OCI-LY3 (cell line): ENCODE data around the gene SYNE2.

Experiments
- H2AFZ ChIP-seq: fragments of 200-600, 300-600 bp; shearing (Covaris generic); 2 replicates; pipeline ENCODE4 v1.6.0; 2014; ENCODE audit warnings: antibody characterized with exemption, low read depth, low read length
- H3K27ac ChIP-seq: fragments of 200-600, 300-600 bp; sonication (generic); 2 replicates; pipeline ENCODE4 v1.5.1; 2014; ENCODE audit warnings: mild to moderate bottlenecking, low read length, moderate library complexity, mixed read lengths
- H3K27me3 ChIP-seq: fragments of 200-600, 300-600 bp; sonication (generic); 2 replicates; pipeline ENCODE4 v1.6.1; 2014; ENCODE audit warnings: low read depth, low read length, mixed read lengths
- H3K36me3 ChIP-seq: fragments of 200-600, 300-600 bp; sonication (generic); replicated peaks from 2 replicates; pipeline ENCODE3; 2014; ENCODE audit warnings: low read depth, low read length, mixed read lengths
- H3K4me1 ChIP-seq: fragments of 300-600, 200-600 bp; sonication (generic); 2 replicates; pipeline ENCODE4 v1.6.1; 2014; ENCODE audit warnings: low read length, mixed read lengths
- H3K4me2 ChIP-seq: fragments of 200-600, 300-600 bp; sonication (generic); 2 replicates; pipeline ENCODE4 v1.6.1; 2014; ENCODE audit warnings: low read length, mixed read lengths
- H3K4me3 ChIP-seq: fragments of 300-600, 200-600 bp; sonication (generic); 2 replicates; pipeline ENCODE4 v1.5.1; 2014; ENCODE audit warnings: antibody characterized with exemption, mild to moderate bottlenecking, low read length, moderate library complexity
- H3K79me2 ChIP-seq: fragments of 300-600, 200-600 bp; shearing (Covaris generic); 2 replicates; pipeline ENCODE4 v1.6.1; 2014; ENCODE audit warnings: mild to moderate bottlenecking, low read length, mixed read lengths
- H3K9ac ChIP-seq: fragments of 300-600, 200-600 bp; shearing (Covaris generic); 2 replicates; pipeline ENCODE4 v1.6.0; 2014; ENCODE audit warnings: mild to moderate bottlenecking, low read length, moderate library complexity
- H3K9me3 ChIP-seq: fragments of 200-600, 300-600 bp; shearing (Covaris generic); 2 replicates; pipeline ENCODE4 v1.6.1; 2014; ENCODE audit warnings: low read length, mixed read lengths; ENCODE audit not compliant: insufficient read depth
- H4K20me1 ChIP-seq: fragments of 200-600, 300-600 bp; sonication (generic); 2 replicates; pipeline ENCODE4 v1.6.1; 2016; ENCODE audit warnings: low read length, mixed read lengths; ENCODE audit not compliant: insufficient read depth
- EZH2phosphoT487 ChIP-seq: fragments of 200-600 bp; shearing (Covaris generic); IDR thresholded peaks from 2 replicates; pipeline ENCODE4 v1.6.1; 2018; ENCODE audit warnings: antibody characterized with exemption, mixed run types, low read depth
- TF ChIP-seq, protein P1 (sequence below): fragments of 200-600, 300-600 bp; sonication (generic); IDR thresholded peaks from 2 replicates; pipeline ENCODE4 v1.5.1; 2014; ENCODE audit warnings: antibody characterized with exemption, low read length, low read depth

The SYNE2 gene

DNA sequence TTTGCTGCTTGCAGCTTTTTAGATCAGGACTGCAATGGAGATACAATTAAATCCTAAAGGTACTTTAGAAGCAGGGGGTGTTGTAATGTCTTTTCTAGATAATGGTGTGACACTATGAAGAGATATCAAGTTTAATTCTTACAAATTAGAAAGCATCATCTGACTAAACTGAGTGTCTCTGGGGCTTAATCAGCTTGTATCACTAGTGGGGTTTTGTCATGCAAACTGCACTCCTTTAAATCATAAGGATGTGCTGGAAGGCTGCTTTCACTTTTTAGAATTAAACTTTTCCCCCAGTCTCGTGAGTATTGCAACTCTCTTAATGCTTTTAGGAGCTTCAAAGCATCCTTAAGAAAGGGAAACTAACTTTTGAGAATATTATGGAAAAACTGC is 222.8 kb downstream of the SYNE2 start:
- no peak overlapping the region for H3K4me3 ChIP-seq
- no peak overlapping the region for H3K27ac ChIP-seq
- no peaks in the 10 kb centered on the region for H3K27me3 ChIP-seq
- H4K20me1 ChIP-seq: no peaks in the 10 kb centered on the region
- no peak overlapping the region for H2AFZ ChIP-seq
- no peak overlapping the region for H3K9ac ChIP-seq
- H3K4me2 ChIP-seq: no peak overlapping the region
- no peaks in the 10 kb centered on the region for H3K9me3 ChIP-seq
- no peaks in the 10 kb centered on the region for H3K36me3 ChIP-seq
- no peaks in the 10 kb centered on the region for H3K4me1 ChIP-seq
- TF ChIP-seq, protein P1, sequence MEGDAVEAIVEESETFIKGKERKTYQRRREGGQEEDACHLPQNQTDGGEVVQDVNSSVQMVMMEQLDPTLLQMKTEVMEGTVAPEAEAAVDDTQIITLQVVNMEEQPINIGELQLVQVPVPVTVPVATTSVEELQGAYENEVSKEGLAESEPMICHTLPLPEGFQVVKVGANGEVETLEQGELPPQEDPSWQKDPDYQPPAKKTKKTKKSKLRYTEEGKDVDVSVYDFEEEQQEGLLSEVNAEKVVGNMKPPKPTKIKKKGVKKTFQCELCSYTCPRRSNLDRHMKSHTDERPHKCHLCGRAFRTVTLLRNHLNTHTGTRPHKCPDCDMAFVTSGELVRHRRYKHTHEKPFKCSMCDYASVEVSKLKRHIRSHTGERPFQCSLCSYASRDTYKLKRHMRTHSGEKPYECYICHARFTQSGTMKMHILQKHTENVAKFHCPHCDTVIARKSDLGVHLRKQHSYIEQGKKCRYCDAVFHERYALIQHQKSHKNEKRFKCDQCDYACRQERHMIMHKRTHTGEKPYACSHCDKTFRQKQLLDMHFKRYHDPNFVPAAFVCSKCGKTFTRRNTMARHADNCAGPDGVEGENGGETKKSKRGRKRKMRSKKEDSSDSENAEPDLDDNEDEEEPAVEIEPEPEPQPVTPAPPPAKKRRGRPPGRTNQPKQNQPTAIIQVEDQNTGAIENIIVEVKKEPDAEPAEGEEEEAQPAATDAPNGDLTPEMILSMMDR: no peak
- TF ChIP-seq EZH2phosphoT487: no peak
- no peaks in the 10 kb centered on the region for H3K79me2 ChIP-seq

DNA sequence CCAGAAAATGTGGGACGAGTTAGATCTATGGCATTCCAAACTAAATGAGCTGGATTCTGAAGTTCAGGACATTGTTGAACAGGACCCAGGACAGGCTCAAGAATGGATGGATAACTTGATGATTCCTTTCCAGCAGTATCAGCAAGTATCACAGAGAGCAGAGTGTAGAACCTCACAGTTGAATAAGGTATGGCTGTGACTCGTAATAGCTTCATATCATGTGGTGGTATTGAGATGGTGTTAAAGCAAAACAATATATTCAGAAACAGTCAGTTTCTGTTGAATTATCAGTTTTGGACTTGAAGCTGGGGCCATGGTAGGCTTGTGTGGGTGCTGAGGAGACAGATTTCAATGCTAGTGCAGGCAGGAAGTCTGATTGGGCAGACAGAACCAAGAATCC is 227.6 kb downstream of the SYNE2 start:
- no peak overlapping the region for H3K9ac ChIP-seq
- H3K36me3 ChIP-seq: no peaks in the 10 kb centered on the region
- no peaks in the 10 kb centered on the region for H3K4me1 ChIP-seq
- H3K27me3 ChIP-seq: no peaks in the 10 kb centered on the region
- H3K27ac ChIP-seq: no peak overlapping the region
- no peak overlapping the region for H3K4me2 ChIP-seq
- no peaks in the 10 kb centered on the region for H3K9me3 ChIP-seq
- H3K79me2 ChIP-seq: no peaks in the 10 kb centered on the region
- no peak overlapping the region for H3K4me3 ChIP-seq
- no peak overlapping the region for H2AFZ ChIP-seq
- TF ChIP-seq EZH2phosphoT487: no peak
- TF ChIP-seq, protein P1: no peak
- no peaks in the 10 kb centered on the region for H4K20me1 ChIP-seq

DNA sequence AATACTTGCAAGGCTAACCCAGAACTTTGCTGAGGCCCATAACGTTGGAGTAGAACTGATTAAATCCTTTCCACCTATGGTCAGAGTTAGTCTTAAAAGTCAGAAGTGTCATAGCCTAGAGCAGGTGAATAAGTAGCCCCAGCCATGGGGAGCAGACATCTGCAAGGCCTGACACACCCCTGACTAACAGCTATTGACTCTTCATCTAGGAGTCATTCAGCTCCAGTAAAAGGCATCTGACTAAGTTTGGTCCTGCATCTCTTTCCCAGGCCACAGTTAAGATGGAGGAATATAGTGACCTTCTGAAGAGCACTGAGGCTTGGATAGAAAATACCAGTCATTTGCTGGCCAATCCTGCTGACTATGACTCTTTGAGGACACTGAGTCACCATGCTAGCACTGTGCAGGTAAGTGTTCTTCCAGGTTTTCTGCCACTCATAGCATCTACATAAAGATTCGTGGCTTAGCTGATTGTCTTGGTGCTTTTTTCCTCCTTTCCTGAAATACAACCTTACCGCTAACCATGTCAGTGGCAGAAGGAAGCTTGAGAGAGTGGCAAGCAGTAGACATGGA is 228.5 kb downstream of the SYNE2 start:
- TF ChIP-seq, protein P1: no peak
- no peak for TF ChIP-seq EZH2phosphoT487
- no peaks in the 10 kb centered on the region for H3K9me3 ChIP-seq
- no peaks in the 10 kb centered on the region for H4K20me1 ChIP-seq
- no peaks in the 10 kb centered on the region for H3K79me2 ChIP-seq
- H2AFZ ChIP-seq: no peak overlapping the region
- no peak overlapping the region for H3K27ac ChIP-seq
- H3K36me3 ChIP-seq: no peaks in the 10 kb centered on the region
- H3K9ac ChIP-seq: no peak overlapping the region
- no peaks in the 10 kb centered on the region for H3K27me3 ChIP-seq
- no peak overlapping the region for H3K4me2 ChIP-seq
- H3K4me1 ChIP-seq: no peaks in the 10 kb centered on the region
- H3K4me3 ChIP-seq: no peak overlapping the region

DNA sequence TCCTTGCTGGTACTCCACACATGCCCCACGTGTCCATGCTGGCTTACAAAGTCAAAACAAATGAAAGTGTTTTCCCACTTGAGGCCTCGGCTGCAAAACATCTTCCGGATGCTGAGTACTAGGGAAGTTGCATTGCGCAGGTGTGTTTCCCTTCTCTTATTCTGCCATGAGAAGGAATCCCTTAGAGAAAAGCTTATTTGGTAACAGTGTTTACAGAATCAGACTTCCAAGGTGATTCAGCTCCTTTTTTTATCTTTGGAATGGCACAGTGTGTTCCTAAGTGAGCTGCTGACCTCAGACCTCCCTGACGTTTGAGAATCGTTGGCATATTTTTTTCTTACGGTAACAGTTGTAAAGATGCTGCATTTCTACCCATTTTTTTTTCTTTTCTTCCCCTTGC is 230.0 kb downstream of the SYNE2 start:
- Histone ChIP-seq H3K4me2 (no peak overlapping the region), H3K27ac (no peak overlapping the region), H4K20me1 (no peaks in the 10 kb centered on the region), H3K4me3 (no peak overlapping the region), H3K9ac (no peak overlapping the region), H3K79me2 (no peaks in the 10 kb centered on the region), H3K36me3 (no peaks in the 10 kb centered on the region), H2AFZ (no peak overlapping the region), H3K27me3 (no peaks in the 10 kb centered on the region), H3K9me3 (no peaks in the 10 kb centered on the region), H3K4me1 (no peaks in the 10 kb centered on the region)
- no peak for TF ChIP-seq EZH2phosphoT487
- TF ChIP-seq, protein P1: no peak
